ENCODE measurements around the gene ERGIC1.
A peak's percentile ranks its signal among the peaks of the same experiment; 100 is the strongest.
"Not testable (repeated sequence)": the region's sequence is repeated elsewhere in the genome, so short reads cannot be mapped to it uniquely, and the experiment has no call there.

Gene ERGIC1

GRCh38 chr5:172843825-172844576 lies 9.9 kb downstream of the ERGIC1 start:
- DNase-seq (ENCODE audit: low read depth, low spot score): no peak

GRCh38 chr5:172844577-172844838 lies 10.5 kb downstream of the ERGIC1 start:
- no peak overlapping the region for H3K27ac ChIP-seq

More at GRCh38 chr5:172843825-172844576, 9.9 kb downstream of the ERGIC1 start:
- no peak overlapping the region for H3K27ac ChIP-seq

DNA sequence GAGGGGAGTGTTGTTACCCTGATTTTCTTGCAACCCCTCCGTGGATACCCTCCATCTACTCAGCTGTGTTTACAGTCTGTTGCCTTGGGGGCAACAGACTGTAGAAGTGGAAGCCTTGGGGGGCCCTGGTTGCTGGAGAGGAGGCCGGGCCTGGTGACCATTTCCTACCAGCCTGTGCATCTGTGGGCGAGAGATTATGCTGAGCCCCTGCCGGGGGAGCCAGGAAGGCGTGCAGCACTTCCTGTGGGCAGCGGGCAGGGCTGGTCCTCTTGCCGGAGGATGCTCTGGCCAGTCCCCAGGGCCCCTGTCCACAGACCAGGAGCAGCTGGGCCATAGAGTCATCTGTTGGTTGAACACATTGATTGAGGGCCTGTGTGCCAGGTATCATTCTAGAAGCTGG lies 11.1 kb downstream of the ERGIC1 start:
- no peak for DNase-seq (ENCODE audit: low read depth, low spot score)
- H3K27ac ChIP-seq: no peak overlapping the region

More at GRCh38 chr5:172844577-172844838, 10.5 kb downstream of the ERGIC1 start:
- no peak for DNase-seq (ENCODE audit: low read depth, low spot score)

GRCh38 chr5:172845576-172845975 lies 11.5 kb downstream of the ERGIC1 start:
- H3K27ac ChIP-seq: no peak overlapping the region
- no peak for DNase-seq (ENCODE audit: low read depth, low spot score)

- peak overlapping the region; percentile 45 for H3K27ac ChIP-seq
- no peak for DNase-seq (ENCODE audit: low read depth, low spot score)
Observed at GRCh38 chr5:172846249-172846648, 12.2 kb downstream of the ERGIC1 start.

DNA sequence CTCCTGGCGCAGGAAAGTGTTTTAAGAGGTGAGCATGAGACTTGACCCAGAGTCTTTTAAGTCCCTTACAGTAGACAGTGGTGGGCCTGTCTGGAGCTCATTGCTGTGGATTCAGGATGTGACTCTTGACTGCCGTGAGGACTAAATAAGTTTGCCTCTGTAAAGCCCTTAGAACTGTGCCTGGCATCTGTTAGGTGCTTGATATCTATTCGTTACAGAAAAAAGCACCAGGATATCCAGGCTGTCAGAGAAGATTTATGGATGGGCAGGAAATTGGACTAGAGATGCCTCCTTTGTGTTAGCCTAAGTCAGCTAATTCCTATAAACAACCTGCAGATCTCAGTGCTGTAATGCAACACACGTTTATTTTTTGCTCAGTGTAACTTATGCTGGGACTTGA lies 12.6 kb downstream of the ERGIC1 start:
- no peak for DNase-seq (ENCODE audit: low read depth, low spot score)
- H3K27ac ChIP-seq: peak overlapping the region; percentile 45

DNA sequence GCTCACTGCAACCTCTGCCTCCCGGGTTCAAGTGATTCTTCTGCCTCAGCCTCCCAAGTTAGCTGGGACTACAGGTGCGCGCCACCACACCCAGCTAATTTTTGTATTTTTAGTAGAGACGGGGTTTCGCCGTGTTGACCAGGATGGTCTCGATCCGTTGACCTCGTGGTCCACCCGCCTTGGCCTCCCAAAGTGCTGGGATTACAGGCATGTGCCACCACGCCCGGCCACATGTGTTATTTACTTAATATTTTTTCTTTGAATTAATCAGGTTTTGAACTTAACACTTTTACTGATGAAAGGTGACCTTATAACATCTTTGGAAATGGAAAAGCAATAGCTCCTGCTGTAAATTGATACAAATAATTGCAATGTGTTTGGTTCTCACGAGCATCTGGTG lies 13.5 kb downstream of the ERGIC1 start:
- not testable (repeated sequence) for DNase-seq (ENCODE audit: low read depth, low spot score)
- H3K27ac ChIP-seq: peak overlapping the region; percentile 77

GRCh38 chr5:172848419-172848818 lies 14.4 kb downstream of the ERGIC1 start:
- DNase-seq (ENCODE audit: low read depth, low spot score): no peak
- peak overlapping the region; percentile 77 for H3K27ac ChIP-seq

DNA sequence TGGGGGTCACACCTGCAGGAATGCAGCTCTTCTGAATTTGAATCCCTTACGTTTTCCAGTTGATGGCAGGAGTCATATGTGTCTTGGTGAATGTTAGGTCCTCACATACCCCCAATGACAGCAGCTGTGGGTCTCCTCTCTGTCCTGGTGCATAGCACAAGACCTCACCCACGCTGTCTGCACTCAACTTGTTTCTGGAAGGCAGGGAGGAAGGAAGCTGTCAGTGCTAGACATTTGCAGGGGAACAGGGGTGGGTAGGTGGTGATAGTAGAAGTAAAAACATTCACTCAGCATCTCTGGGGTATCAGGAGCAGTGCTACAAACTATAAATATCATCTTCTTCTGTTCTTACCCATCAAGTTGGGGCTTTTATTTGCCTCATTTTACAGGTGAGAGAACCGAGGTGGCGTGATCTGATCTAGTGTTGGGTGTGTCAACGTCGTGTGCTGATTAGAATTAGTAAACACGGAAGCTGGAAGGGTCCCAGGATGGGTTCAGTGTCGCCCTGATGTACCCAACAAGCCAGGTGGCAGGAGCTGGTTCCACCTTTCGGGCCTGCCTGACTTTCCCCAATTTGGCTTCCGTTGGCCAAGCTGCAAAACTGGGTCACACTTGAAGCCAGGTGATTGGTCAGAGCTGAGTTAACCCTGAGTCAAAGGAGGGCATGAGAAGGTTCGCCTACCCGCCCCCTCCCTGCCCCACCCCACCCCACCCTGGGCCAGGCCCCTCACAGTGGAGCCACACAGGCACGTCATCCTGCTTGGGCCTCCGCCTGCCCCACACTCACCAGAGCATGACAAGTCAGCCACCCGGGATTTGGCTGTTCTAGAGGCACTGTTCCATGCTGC lies 15.8 kb downstream of the ERGIC1 start:
- H3K27ac ChIP-seq: peak overlapping the region; percentile 77
- DNase-seq (ENCODE audit: low read depth, low spot score): no peak

DNA sequence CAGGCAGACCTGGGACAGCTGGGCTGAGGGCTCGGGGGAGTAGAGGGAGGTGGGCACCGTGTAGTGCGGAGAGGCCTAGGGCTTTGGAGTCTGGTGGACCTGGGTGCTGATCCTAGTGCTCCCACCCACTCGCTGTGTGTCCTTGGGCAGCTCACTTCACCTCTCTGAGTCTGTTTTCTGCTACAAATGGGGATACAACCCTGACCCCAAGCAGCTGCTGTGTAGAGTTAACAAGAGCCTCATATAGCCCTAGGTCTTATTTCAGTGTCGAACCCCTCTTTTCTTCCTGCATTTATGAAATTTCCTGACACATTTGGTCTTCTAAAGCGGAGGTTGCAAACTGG lies 16.4 kb downstream of the ERGIC1 start:
- peak overlapping the region; percentile 77 for H3K27ac ChIP-seq
- no peak for DNase-seq (ENCODE audit: low read depth, low spot score)

DNA sequence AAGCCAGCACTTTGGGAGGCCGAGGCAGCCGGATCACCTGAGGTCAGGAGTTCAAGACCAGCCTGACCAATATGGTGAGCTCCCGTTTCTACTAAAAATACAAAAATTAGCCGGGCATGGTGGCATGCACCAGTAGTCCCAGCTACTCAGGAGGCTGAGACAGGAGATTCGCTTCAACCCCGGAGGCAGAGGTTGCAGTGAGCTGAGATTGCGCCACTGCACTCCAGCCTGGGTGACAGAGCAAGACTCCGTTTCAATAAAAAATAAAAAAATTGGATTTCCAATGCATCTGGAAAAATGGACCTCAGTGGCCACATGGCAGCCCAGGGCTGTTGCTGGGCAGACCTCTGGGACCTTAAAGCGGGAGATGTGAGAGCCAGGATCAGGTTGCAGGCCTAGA lies 17.2 kb downstream of the ERGIC1 start:
- not testable (repeated sequence) for DNase-seq (ENCODE audit: low read depth, low spot score)
- H3K27ac ChIP-seq: peak overlapping the region; percentile 77

DNA sequence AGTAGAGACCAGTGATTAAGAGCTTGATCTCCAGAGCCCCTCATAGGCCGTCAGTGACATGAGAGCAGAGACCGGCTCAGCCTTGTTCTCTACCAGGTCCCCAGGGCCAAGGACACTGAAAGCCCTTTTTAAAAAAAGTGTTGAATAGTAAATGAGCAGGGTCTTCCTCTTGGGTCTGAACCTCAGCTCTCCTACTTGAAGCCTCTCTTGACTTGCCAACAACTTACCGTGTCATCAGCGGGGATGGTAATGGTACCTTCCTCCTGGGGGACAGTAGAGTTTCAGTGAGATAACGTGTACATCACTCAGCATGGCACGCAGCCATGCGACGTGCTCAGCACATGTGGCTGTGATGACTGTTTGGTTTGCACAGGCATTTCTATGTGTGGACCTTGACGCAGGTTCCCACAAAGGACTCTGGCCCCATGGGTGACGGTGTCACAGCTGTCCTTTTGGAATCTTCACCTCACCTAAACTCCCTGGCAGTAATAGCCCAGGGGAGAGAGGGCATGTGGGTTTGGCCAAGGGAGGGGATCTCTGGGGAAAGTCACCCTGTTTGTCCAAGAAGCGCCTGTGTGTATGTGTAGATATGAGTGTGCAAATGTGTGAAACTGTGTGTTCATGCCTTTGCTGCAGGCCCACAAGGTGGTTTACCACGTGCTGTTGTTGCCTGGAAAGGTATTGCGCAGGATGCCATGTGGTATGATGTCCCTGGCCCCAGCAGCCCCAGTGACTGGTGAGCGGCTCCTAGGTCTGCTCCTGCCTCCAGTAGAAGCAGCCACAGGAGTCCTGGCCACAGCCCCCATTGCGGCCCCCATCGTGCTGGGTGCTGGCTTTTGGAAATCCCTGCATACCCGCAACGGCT lies 18.7 kb downstream of the ERGIC1 start:
- no peak for DNase-seq (ENCODE audit: low read depth, low spot score)
- H3K27ac ChIP-seq: peak overlapping the region; percentile 77

- peak overlapping the region; percentile 77 for H3K27ac ChIP-seq
Observed at GRCh38 chr5:172853355-172853975, 19.4 kb downstream of the ERGIC1 start.

GRCh38 chr5:172854451-172854871 lies 20.4 kb downstream of the ERGIC1 start:
- no peak for DNase-seq (ENCODE audit: low read depth, low spot score)
- H3K27ac ChIP-seq: peak overlapping the region; percentile 77

More at GRCh38 chr5:172853355-172853975, 19.4 kb downstream of the ERGIC1 start:
- DNase-seq (ENCODE audit: low read depth, low spot score): no peak

DNA sequence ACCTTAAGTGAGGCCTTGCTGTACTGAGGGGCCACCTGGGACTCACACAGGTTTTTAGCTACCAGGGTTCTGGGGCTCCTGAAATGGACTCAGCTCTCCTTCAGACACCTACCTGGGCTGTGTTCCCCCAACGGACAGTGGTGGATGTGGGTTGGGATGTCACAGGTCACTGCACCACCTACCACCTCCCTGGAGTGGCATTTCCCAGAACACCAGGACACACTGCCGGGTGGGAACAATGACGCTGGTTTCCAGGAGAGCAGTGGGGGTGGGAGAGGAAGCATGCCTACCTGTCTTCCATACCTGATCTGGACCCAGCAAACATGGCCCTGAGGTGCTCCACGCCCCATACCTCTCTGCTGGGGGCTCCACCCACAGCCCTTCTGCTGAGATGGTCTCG lies 20.9 kb downstream of the ERGIC1 start:
- DNase-seq (ENCODE audit: low read depth, low spot score): no peak
- H3K27ac ChIP-seq: peak overlapping the region; percentile 77

GRCh38 chr5:172855597-172856292 lies 21.7 kb downstream of the ERGIC1 start:
- DNase-seq (ENCODE audit: low read depth, low spot score): no peak
- peak overlapping the region; percentile 77 for H3K27ac ChIP-seq

DNA sequence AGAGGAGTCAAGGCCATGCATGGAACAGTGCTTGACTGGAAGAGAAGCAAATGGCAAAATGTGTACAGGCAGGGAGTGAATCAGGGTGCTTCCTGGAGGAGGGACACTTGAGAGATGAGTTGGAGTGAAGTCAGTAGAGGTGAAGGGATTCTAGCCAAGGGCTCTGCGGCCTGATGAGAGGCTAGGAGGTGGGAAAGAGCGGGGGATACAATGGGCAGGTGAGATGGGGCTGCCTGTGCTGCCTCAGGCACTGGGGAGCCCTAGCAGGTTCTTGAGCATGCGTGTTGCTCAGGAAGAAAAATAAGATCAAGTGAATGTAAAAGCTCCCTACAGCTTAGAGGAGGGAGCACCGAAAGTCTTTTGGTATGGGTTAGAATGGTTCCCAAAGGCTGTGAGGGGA lies 22.3 kb downstream of the ERGIC1 start:
- DNase-seq (ENCODE audit: low read depth, low spot score): no peak
- no peak overlapping the region for H3K27ac ChIP-seq

- H3K27ac ChIP-seq: no peak overlapping the region
Observed at GRCh38 chr5:172857982-172858381, 23.9 kb downstream of the ERGIC1 start.

DNA sequence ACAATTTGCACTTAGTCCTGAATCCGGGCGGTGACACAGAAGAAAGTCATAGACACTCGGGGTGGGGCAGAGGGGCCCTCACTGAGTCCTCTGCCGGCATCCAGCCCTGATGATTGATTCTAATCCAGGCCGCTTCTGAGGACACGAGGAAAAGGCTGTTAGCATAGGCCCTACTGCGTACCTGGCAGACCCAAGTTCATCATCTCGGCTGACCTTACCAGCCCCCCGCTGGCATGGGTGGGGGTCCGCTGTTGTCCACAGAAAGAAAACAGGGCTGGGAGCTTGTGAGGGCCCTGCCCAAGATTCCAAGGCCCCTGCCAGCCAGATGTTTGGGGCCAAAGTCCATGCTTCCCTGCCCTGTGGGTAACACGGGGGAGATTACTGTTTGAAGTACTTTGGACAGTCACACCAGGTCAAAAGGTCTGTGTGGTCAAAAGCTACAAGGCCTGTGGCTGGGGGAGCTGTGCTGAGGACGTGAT lies 24.5 kb downstream of the ERGIC1 start:
- H3K27ac ChIP-seq: peak overlapping the region; percentile 77
- DNase-seq (ENCODE audit: low read depth, low spot score): no peak

More at GRCh38 chr5:172857982-172858381, 23.9 kb downstream of the ERGIC1 start:
- no peak for DNase-seq (ENCODE audit: low read depth, low spot score)

Data from epithelial cell of prostate (primary cell).